Erythroblast (primary cell): ENCODE results near the gene ZNF544.

ENCODE experiments used
- GATA1 ChIP-seq: IDR thresholded peaks from 2 replicates; pipeline ENCODE4 v1.6.1; 2011; ENCODE audit warnings: low read depth, mild to moderate bottlenecking, control low read depth, low read length, moderate library complexity
- POLR2A ChIP-seq: IDR thresholded peaks from 2 replicates; pipeline ENCODE4 v1.6.1; 2011; ENCODE audit warnings: mild to moderate bottlenecking, low read length

DNA sequence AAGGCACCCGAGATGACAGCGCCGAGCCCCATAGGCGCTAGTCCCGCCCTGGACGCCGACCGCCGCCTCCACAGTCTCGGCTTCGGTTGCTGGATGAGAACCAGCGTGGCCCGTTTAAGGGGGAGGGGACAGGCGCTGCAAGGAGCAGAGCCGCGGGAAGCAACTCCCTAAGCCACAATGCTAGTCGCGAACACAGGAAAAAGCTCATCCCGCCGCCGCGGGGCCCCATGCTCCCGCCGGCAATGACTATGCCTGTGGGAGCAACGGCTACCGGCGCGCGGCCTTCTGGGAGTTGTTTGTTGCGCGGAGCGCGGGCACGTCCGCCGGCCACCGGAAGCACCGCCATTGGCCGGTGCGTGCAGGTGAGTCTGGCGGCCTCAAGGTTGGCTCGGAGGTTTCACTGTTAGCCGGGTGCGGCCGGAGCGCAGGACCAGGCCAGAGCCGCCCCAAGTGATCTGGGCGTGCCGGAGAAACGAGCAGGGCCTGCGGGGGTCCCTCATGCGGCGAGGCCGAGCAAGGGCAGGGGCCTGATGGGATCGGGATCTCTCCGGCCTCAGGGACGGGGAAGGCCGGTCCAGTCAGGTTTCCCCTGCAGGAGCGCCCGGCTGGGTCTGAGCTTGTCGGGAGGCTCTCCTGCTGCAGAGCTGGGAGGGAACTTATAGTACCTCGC lies at the start of gene ZNF544:
- TF ChIP-seq POLR2A (peak; percentile 90), GATA1 (no peak)
